NCI-H748 (cell line): ENCODE results near the gene HHATL.

Experiments
- DNase-seq: peaks from one replicate; lab custom pipeline; 2025; ENCODE audit not compliant: unreplicated experiment; lab: John Stamatoyannopoulos, UW

Gene HHATL

GRCh38 chr3:42713747-42714146 is 11.1 kb upstream of the HHATL start:
- no peak for DNase-seq

DNA sequence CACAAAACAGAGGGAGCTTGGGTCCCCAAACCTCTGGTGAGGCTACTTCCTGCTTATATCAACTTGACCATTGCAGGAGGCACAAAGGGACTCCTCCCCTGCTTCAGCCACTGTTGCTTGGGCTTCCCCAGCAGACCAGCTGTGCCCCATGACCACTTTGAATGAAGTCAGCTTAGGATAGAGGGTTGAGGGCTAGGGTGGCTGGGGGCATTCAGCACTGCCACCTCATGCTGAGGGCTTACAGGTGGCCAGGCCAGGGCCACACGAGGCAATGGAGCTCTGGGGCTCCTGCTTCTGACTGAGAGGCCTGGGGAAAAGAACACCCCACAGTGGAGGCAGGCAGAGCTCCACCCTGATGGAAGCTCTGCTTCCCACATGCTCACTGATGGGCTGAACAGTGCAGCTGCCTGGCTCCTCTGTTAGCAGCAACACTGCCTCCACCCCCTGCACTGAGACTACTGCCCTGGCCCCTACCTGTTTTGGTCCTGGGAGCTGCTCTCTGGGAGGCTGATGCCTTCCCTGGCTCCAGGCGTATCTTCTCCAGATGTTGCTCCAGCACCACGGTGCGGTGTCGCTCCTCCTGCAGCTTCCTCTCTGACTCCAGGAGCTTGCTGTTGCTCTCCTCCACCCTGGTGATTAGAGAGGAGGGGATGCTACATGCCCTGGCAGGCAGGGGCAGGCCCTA is 10.2 kb upstream of the HHATL start:
- DNase-seq = no peak

- DNase-seq = no peak
Observed at GRCh38 chr3:42712344-42712648, 9.7 kb upstream of the HHATL start.

DNA sequence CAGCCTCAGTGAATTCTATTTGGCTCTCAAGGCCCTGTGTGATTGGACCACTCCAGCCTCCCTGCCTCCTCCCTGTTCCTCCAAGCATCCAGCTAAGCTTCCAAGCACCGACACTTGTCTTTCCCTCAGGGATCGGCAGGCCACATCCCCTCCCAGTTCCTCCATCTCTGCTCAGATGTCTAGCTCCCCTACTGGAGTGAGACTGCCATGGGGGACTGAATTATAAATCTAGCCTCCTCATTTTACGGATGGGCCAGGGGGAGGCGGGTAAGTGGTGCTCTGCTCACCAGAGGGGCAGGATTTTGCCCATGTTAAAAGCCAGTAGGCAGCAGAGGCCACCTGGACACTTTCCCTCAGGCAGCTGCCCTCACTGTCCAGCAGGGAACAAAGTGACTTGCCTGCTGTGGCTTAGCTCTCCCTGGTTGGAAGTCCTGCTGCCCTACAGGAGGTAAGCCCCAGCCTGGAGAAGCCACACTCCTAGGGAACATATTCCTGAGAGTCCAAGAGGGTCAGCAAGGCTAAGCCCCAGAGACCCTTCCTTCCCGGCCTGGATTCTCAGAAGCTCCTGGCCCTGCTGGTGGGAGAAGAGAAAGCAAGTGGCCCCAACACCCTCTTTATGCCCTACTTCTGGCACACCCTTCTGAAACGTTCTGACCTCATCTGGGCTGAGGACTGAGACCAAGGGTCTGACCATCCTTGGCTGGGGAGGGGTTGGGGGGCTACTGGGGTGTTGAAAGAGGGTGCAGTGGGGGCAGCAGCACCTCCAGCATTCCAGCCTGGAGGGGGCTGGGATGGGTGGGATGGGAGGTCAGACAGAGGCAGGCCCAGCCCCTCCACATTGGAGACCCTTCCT is 9.1 kb upstream of the HHATL start:
- DNase-seq = no peak

DNA sequence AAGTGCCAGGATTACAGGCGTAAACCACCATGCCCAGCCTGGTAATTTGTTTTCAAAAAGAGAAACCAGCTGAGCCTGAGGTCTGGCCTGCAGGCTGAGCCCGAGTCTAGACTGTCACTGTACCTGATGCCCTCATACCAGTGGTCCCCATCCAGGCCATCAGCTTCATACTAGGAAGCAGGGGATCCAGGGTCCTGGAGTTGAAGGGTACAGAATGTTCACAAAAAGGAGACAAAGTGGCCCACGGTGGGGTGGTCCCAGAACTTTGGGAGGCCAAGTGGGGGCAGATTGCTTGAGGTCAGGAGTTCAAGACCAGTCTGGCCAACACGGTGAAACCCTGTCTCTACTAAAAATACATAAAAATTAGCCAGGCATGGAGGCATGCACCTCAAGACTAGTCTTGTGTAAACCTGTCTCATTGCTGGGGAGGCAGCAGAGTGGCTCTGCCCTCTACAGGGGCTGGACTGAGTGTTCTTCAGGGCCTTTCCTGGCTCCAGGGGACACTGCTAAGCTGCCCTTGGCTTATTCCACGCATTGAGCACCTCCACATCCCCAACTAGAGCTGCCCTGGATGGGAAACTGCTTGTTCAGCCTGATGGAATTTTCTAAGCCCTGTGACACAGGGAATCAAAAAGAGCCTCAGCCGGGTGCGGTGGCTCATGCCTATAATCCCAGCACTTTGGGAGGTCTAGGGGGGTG is 7.9 kb upstream of the HHATL start:
- DNase-seq = no peak

GRCh38 chr3:42709621-42710020 is 7.0 kb upstream of the HHATL start:
- no peak for DNase-seq

DNA sequence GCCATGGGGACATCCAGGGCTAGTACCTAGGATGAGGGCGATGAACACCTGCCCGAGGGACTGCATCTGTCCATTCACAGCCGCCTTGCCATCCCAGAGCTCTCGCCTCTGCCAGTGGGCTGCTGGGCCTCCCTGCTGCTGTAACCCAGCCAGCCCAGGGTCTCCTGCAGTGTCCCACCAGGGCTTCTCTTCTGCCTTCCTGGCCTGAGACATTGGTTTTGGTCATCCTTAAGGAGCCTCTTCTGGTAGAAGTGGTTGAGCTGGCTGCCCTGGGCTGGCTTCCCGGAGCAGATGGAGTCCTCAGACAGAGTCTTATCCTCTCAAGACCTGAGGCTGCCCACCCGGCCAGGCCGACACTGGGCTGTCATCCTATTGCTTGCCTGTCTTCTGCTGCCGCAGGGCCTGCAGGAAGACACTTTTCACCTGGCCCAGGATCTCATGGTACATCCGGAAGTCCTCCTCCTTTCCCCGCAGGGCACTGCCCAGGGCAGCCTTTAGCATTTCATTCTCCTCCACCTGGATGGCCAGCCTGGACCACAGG is 6.1 kb upstream of the HHATL start:
- no peak for DNase-seq

DNA sequence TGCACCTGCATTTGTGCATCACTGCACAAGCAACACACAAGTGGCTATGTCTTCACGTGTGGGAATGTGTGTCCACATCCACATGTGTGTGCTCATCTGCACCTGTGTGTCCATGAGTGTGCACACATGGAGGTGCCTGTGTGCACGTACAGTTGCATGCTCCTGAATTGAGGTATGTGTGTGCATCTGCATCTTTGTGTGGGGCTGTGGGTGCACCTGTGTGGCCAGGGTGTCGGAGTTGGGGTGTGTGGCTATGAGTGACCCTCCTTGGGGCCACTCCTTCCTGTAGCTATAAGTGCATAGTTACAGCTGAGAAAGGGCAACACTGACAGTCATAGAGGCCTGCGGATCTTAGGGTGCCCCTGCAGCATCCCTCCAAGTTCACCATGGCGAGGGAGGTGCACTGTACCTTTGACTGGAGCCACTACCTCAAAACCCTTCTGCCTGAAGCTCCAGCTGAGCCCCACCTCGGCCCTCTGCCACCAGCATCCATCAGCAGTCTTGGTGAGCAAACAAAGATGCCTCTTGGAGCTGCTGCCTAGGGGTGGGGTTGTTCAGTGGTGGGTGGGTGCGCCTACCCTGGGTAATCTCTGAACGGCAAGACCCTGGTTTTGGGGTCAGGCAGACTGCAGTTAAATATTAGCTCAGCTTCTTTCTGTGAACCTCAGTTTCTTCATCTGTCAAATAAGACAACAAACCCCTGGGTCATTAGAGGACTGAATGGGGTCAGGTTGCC is 5.2 kb upstream of the HHATL start:
- DNase-seq = no peak

DNA sequence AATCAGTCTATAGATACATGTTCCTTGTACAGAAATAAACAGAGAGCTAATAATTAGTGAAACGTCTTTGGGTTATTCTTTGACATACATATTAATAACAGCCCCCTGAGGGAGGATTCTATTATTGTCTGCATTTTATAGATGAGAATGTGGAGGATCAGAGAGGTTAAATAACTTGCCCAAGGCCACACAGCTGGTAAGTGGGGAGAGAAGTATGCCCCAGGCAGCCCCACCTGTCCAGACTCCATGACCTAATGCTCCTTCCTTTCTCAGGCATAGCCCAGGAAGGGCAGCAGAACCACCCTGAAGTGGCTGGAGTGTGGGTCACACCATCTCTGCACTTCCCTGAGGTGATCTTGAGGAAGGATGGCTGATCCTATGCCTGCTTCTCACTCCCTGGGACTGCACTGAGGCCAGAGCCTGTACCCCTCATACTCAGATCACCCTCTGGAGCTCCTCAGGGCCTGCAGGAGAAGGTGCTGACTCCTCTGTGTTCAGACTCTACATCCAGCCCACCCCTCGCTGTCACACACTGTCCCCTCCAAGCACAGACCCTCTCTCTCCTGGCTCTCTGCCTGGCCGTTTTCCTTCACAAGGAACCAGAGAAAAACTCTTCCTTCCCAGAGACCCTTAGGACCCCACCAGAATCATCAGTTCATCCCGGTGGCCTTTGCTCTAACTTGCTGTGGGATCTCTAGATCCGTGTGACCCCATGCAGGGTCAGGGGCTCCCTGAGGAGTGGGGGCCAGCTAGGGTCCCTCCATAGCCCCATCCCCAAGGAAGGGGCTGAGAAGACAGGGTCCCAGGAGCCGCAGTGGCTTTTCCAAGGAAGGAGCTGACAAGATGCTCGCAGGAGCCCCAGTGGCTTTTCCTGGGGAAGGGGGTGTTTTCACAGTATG is 4.4 kb upstream of the HHATL start:
- DNase-seq = no peak

- no peak for DNase-seq
Observed at GRCh38 chr3:42705962-42706585, 3.5 kb upstream of the HHATL start.

- DNase-seq = no peak
Observed at GRCh38 chr3:42705058-42705767, 2.6 kb upstream of the HHATL start.

- no peak for DNase-seq
Observed at GRCh38 chr3:42704136-42704841, 1.7 kb upstream of the HHATL start.

DNA sequence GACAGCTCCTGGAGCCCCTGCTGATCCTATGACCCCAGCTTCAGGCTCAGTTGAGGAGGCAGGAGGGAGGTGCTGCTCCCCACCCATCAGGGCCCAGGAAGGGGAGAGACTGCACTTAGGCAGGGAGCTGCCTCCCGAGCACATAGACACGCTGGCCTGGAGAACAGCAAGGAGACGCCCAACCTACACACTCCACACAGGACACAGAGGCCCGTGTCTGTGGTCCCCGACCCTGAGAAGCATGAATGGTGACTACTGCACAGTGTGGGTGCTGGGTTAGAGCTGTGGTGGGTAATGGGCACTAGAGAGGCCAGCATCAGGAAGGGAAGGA is 1.1 kb upstream of the HHATL start:
- DNase-seq = no peak

DNA sequence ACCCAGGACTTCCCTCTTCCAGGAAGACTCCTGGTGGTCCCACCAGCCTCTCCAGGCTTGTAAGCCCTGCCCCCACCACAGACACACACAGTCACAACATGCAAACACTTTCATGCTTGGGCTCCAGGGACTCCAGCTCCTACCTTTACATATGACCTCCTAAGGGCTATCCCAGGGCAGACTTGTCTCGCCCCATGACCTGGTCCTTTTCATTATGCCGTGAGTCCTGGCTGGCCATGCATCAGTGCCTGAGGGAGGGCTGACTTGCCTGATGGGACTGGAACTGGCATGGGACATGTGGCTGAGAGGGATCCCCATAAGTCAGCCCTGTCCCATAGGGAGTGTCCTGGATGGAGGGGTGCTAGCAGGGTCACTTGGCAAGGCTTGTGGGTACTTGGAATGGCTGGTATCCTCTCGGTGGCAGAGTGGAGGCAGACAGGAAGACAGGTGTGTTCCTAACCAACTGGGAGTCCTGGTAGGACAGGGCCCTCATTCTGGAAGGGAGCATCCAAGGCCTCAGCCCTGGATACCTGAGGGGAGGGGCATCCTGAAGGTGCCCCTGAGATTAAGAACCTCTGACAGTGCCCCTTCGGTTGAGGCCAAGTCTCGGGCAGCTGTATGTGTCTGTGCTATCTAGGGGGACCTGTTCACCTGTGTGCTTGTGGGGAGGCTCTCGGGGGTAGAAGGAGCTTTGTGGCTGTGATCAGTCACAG is 540 bp upstream of the HHATL start:
- no peak for DNase-seq

GRCh38 chr3:42701371-42702065 is 1.1 kb downstream of the HHATL start:
- DNase-seq = no peak

DNA sequence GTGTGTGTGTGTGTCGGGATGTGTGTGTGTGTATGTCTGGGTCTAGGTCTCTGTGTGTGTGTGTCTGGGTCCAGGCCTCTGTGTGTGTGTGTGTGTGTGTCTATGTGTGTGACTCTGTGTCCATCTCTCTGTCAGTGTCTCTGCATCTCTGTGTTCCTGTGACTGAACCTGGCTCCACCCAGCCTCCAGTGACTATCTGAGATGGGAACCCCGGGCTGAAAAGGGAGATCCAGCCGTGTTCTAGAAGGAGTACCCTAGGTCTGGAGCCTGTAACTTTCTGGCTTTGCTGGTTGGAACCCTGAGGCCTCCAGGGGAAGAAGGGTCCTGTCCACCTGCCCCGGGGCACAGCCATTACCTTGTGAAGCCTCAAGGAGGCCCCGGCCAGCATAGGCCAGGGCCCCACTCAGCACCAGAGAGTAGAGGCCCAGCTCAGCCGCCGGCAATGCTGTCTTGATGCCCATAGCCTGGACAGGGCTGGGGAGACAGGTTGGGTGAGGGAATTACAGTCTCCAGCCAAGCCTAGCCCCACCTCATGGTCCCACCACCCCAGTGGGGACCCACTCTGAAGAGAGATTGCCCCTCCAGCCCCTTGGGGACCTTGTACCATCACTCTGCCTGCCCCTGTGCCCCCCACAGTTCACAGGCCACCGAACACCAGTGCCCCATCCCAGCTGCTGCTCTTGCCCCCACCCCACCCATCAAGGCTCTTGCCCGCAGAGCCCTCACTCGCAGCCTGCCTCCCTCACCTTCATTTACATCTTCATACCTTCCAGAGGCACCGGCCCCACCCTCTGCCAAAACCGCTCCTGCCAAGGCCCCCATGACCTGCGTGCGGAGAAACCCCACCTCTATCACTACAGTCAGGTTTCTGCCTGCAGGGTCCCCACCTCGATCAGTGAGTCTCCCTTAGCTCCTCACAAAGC is 2.0 kb downstream of the HHATL start:
- DNase-seq = no peak
